GM19035 (cell line): ENCODE results near the gene DGCR8.
"Not testable (repeated sequence)": the region's sequence is repeated elsewhere in the genome, so short reads cannot be mapped to it uniquely, and the experiment has no call there.

Experiments used
- ATAC-seq: cut with Tn5 transposase; IDR thresholded peaks from one replicate; pipeline ENCODE4 v1.9.1; 2021; ENCODE audit not compliant: unreplicated experiment

Gene DGCR8

DNA sequence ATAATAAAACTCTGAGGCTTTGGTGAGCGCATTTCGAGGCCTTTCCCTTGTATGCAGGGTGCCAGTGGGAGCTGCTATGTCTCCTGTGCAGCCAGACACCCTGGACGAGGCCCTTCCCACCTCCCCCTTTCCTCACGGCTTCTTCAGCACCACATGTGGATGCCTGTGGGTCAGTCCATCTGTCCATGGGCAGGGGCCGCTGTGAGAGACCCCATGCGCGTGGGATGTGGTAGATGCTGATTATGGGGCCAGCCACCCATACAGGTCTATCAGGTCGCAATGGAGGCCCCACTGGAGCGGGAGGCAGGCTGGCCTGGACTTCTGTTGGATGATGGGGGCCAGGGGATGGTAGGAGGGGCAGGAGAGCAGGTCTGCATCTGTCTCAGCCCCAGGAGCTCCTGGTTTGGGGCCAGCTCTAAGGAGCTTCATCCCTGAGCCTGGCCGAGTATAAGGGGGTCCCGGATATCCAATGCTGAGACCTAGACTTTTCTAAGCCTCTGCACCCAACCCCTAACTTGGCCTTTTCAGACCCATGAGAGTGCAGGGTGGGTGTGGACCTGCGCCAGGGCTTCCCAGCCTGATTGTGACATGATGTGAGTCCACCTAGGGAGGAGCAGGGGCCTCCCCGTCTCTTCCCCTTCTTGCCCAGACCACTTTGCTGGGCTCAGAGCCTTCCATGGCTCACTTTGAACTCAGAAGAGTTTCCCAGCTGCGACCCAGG is 14.0 kb upstream of the DGCR8 start:
- ATAC-seq = no peak

DNA sequence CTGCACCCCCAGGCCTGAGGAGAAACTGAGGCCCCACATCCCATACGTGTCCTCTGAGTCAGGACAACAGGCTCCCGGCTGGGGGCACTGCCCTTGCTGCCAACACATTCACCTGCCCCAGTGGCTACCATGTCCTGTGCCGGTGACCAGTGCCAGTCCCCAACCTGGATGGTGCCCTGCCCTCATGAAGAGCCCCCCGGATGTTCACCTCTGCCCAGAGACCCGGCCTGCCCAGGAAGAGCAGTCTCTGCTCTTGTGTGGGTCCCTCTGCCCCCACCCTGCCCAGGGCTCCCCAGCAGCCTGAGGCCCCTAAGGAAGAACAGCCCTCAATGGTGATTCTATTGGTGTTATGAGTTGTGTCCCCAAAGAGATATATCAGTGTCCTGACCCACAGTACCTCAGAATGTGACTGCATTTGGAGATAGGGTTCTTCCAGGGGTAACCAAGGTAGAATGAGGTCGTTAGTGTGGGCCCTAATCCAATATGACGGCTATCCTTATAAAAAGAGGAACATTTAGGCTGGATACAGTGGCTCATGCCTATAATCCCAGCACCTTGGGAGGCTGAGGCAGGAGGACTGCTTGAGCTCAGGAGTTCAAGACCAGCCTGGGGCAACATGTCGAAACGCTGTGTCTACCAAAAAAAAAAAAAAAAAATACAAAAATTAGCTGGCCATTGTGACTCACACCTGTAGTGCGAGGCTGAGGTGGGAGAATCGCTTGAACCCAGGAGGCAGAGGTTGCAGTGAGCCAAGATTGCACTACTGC is 13.2 kb upstream of the DGCR8 start:
- no peak for ATAC-seq

DNA sequence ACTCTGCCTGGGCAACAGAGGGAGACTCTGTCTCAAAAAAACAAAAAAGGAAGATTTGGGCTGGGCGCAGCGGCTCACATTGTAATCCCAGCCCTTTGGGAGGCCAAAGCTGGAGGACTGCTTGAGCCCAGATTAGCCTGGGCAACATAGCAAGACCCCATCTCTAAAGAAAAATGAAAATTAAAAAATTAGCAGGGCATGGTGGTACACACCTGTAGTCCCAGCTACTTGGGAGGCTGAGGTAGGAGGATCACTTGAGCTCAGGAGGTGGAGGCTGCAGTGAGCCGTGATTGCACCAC is 12.7 kb upstream of the DGCR8 start:
- ATAC-seq = not testable (repeated sequence)

DNA sequence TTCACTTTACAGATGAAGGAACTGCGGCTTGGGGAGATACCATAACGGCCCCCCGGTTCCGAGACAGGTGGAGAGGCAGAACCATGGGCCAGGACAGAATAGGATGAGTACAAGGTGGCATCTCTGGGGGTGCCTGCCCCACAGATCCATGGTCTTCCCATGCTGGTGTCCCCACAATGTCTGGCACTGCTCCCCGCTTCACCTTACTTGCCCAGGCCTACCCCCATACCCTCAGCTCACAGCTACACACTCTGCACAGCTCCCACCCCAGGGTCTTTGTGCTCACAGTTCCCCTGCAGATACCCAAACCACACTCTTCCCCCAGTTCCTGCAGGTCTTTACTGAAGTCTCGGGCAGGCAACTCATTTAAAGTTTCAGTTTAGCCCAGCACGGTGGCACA is 11.4 kb upstream of the DGCR8 start:
- ATAC-seq = no peak

DNA sequence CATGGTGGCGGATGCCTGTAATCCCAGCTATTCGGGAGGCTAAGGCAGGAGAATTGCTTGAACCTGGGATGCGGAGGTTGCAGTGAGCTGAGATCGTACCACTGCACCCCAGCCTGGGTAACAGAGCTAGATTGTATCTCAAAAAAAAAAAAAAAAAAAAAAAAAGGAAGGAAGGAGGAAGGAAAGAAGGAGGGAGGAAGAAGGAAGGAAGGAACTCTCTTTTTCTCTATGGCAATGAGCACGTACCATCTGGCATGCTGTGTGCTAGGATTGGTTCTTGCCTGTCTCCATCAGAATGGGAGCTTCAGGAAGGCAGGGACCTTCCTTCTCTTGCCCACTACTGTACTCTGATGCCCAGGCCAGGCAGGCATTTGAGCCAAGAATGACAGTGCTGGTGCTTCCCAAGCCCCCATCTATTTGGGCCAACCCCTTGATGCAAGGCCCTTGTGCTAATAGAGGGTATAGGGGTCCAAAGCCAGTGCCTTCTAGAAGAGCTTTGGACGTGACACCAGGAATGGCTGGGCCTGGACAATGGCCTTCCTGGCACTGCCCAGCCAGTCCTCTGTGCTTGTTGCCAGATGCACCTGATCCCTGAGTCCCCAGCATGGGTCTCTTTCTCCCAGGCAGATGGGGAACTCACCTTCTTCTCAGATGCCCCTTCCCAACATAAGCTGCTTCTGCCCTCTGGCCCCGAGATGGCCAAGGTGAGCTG is 10.6 kb upstream of the DGCR8 start:
- ATAC-seq = no peak

DNA sequence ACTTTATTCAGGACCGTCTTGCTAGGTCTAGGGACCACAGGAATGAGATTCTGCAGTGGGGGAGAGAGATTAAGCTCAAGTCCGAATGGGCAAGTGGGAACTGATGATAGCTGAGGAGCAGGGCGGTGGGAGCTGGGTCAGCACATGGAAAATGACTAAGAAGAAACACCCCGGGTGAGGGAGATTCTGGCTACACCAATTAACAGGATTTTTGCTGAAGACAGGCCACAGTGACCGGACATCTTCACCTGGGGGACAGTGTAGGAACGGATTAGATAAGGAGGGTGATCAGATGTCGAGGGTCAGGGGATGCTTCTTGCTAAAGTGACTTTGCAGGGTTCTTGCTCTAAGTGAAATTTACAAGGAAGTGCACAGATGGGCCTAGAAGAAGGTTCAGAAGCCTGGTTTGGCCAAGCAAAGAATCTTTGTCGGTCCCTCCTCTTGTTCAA is 8.5 kb upstream of the DGCR8 start:
- no peak for ATAC-seq

DNA sequence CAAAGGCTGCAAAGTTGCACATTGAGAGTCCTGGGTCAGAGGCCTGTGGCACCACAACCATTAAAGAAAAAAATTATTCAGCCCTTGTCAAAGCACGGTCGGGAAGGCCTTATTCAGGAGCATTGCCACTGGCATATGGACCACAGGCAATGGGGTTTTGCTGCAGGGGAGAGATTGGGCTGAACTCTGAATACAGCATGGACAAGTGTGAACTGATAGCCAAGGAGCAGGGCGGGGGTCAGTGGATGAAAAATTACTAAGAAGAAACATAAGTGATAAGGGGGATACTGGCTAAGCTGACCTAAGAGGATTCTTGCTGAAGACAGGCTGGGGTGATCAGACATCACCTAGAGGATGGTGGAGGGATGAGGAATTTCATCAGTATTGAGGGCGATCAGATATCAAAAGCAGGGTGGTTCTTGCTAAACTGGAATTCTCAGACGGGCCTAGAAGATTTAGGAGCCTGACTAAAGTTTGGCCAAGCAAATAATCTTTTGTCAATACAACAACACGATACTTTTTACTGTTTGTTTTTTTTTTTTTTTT is 3.3 kb upstream of the DGCR8 start:
- no peak for ATAC-seq

DNA sequence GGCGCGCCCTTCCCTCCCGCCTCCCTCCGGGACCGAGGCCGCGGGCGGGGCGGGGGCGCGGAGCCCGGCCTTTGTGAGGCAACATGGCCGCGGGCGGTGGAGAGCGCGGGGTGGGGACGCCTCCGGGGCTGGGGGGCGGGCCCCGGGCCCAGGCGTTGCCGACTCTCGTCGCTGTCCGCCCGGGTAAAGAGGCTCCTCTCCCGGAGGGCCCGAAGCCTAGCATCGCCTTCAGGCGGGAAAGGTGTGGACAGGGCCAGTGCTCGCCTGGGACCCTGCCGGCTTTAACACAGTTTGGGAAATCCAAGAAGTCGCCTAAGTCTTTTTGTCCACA is 369 bp downstream of the DGCR8 start:
- ATAC-seq = peak; percentile 61

DNA sequence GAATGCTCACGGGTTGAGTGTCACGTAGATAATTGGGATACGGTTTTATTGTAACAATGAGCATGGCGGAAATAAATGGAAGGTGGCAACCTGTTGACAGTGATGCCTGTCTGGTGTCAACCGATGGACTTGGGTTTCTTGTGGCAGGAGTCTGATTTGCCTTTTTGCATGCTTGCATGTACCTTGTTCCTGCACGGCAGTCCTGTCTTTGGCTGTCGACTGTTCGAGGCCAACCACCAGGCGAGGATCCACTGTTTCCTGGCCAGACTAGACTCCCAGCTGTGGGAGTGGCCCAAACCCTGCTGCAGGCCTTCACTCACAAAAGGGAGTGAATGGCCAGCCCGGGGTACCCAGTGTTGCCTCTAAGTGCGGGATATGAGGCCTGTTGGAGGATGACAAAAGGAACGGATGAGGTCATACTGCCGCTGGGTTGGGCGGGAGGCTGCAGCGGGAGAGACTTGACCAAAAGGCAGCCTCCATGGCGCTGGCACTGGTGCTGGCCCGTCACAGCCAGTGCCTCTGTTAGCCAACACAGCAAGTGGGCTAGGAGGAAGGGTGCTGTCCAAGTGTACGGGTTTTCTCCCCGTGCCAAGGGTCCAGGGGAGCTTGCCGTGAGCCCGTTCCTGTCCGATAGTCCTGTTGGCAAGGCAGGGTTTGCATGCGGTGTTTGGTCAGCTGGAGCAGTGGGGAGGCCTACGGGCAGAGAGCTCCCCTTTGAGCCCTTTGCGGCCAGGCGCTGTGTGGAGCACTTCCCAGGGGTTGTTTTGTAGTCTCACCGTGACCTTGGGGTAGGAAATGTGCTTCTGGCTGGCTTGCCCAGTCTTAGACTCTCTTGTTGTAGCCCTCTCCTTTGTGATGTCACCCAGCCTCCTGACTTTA is 974 bp downstream of the DGCR8 start:
- ATAC-seq = peak; percentile 2

DNA sequence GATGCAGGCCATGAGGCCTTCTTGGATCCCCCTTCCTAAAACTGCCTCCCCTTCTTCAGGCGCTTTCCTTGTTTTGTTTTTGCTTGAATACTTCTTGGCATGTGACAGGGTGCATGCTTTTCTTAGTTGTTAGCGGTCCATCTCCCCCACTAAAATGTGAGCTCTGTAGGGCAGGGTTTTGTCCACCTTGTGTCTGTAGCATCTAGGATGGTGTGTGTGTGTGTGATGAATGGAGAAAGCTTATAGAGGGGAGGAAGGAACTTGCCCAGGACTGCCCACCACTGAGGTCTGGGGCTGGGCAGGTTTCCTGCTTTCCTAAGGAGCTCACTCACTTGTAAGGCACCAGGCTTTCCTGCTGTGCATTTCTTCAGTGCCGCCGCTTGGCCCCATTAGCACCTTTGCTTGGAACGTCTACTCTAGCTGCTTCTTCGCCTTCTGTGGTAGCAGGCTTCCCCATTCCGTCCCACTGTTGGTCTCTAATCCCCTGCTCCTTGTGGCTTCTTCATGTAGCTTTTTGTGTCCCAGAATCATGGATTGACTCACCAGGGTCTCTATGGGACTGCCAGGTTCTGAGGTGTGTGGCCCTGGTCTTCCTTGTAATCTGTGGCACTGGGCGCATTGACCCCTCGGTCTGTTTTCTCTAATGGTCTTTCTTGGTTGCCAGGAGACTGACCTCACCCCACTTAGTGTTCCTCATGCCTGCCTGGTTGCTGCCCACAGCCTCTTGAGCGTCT is 3.3 kb downstream of the DGCR8 start:
- no peak for ATAC-seq

DNA sequence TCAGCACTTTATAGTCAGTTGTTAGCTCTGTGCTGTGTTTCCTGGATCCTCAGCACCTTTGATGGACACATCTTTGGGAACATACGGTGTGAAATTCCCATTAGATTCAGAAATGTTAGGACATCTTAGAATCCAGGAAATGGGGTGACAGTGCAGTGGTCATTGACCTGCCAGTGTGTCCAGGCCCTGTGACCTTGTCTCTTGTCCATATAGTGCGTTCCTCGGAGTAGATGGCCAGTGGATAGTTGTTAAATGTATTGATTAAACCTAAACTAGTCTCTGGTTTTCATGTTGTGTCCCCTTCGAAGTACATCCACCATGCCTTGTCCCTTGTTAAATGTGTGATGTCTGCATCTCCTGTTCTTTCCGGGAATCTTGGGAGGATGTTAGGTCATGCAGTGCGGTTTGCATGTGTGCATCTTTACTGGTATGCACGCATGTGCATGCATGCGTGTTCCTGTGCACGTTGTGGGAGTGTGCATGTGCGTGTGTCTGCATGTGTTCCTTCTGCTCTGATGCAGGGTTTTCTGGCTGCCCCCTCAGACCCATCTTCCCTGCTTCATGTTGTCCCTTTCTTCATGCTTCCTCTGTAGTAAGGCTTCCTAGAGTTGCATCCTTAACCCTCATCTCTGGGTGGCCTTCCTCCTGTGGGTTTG is 4.0 kb downstream of the DGCR8 start:
- ATAC-seq = no peak

DNA sequence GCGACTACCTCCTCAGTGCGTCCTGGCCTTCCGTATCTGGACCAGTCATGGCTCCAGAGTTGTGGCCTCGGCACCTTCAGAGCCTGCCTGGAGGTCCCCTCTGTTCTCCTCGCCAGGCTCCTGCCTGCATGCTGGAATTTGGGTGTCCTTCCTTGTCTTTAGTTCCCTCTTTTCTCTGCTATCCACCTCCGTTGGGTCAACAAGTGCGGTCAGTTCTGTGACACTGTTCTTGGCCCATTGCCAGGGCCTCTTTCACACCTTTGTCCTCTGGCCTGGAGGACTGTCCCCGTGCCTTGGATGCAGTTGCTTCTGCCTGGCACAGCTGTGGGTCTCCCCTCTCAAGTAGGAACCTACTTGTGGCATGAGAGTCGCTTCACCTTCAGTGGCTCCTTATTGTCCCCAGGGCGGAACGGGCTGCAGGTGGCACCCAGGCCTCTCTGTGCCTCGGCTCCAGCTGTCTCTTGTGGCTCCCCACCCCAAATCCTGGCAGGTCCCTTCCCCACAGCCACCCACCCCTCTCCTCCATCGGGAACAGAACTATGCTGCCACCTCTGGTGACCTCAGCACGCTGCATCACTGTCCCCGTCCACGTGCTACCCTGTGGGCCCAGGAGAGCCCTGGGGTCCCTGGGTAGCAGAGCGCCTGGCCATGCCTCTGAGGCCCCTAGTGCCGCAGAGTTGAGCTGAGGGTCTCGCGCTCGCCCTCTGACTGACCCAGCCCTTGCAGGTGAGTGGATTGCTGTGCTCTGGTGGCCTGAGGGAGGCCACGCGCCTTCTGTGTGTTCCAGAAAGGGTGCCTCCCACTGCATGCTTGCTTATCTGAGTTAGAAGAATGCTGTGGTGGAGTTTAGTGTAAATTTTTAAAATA is 4.7 kb downstream of the DGCR8 start:
- no peak for ATAC-seq

DNA sequence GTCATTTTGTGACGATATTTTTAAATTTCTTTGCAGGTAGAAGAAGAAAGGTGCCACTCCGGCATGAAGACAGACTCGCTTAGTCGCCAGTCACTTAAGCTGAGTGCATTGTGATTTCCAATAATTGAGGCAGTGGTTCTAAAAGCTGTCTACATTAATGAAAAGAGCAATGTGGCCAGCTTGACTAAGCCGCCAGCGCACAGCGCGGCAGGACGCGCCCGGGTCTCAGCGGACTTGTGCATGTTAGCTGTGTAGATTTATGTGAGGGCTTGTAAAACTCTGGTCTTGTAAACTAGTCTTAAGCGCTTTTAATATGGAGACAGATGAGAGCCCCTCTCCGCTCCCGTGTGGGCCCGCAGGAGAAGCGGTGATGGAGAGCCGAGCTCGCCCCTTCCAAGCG is 5.6 kb downstream of the DGCR8 start:
- no peak for ATAC-seq

DNA sequence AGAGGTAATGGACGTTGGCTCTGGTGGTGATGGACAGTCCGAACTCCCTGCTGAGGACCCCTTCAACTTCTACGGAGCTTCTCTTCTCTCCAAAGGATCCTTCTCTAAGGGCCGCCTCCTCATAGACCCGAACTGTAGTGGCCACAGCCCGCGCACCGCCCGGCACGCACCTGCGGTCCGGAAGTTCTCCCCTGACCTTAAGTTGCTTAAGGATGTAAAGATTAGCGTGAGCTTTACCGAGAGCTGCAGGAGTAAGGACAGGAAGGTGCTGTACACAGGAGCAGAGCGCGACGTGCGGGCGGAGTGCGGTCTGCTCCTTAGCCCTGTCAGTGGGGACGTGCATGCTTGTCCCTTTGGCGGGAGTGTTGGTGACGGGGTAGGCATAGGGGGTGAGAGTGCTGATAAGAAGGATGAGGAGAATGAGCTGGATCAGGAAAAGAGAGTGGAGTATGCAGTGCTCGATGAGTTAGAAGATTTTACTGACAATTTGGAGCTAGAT is 6.1 kb downstream of the DGCR8 start:
- no peak for ATAC-seq

DNA sequence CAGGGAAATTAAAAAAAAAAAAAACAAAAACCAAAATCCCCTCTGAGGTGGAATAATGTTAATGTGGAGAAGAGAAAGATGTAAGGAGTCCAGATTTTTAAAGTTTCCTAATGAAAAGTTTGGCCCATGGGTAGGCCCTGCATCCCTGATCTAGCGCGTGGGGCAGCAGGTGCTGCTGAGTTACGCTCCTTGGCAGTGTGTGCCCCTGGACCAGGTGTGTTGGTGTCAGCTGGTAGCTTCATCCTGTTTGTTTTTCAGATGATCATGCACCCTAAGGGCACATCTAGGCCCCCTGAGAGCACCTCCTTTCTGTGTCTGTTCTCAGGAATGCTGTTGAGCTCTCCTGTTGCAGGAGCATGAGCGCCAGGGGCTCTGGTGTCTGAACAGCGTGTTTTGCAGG is 6.7 kb downstream of the DGCR8 start:
- no peak for ATAC-seq

DNA sequence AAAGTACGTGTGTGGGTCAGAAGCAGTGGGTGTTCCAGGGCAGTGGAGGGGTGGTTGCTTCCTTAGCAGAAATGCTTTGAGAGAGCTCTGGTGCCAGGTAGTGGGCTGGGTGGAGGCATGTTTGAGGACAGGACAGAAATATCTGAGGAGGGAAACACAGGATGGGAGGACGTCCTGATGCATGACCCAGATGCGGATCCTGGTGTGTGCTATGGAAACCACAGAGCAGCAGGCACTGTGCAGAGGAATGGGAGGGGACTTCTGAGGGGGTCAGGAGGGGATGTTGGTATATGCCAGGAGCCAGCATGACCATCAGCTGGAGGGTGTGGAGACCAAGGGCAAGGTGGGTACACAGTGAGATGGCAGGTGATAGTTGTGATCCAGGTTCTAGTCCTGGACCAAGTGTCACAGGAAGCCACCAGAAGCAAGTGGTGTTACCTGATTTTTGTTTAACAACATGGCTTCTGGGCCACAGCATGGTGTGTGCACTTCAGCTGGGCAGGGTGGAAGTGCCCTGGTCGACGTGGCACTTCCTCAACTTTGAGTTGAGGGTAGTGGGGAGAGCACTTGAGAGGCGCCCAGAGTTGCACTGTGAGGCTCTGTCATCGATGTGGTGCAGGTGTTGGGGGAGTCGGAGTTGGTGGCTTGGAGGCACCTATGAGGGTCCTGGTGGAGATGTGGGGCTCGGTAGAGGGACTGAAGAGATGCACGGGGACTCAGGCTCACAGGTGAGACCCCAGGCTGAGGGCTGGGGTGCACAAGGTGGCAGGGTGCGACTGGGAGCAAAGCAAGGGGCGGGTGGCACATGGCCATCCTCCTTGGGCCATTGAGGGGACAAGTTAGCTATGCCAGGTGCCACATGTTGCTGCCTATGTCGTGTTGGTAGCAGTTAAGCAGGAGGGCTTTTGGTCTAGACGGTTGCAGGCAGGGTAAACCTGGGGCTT is 7.5 kb downstream of the DGCR8 start:
- no peak for ATAC-seq

DNA sequence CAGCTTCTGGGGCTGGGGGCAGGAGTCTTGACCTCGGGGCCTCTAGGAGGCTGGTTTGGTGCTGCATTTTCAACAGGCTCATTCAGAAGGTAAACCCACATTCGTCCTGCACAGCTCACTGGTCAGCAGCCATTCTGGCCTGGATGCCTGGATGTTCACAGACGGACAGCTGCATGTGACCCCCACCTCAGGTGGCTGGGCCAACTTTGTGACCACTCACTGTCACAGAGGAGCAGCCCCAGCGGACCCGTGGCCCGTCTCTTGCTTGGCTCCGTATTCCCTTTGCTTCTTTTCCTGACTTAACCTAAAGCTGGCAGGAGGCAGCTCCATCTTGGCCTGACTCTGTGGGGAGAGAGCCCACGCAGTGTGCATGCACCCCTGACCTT is 8.2 kb downstream of the DGCR8 start:
- no peak for ATAC-seq
